ENCODE data around the gene ROBO2.

- no peak for TF ChIP-seq POLR2A (IDR thresholded peaks at IDR 0.05)
- TF ChIP-seq CTCF (IDR thresholded peaks at IDR 0.05), result no peak
These were observed 526.2 kb downstream of the ROBO2 start for GRCh38 chr3:77566055-77566454.

All from vagina (tissue), 2 donors.